ENCODE measurements around the gene RHOF.

Gene RHOF

GRCh38 chr12:121780429-121780828, 13.1 kb downstream of the RHOF start:
- Histone ChIP-seq H3K36me3 (ENCODE audit: control insufficient read depth, insufficient read depth, low read length) (no peaks in the 10 kb centered on the region), H3K27me3 (ENCODE audit: control insufficient read depth, insufficient read depth, low read length, poor library complexity, severe bottlenecking) (no peaks in the 10 kb centered on the region), H3K9me3 (ENCODE audit: control insufficient read depth, low read length) (no peaks in the 10 kb centered on the region), H3K27ac (ENCODE audit: insufficient read depth, low read depth, low read length, poor library complexity, severe bottlenecking) (no peak overlapping the region), H3K4me3 (ENCODE audit: insufficient read depth, low read depth, low read length) (no peak overlapping the region), H3K4me1 (ENCODE audit: control insufficient read depth, insufficient read depth, low read length) (peaks cover 17% of the 10 kb centered on the region)
- 94 to 95% methylated on average over 11 of the region's 11 CpGs for whole genome bisulfite sequencing, 2 experiments

GRCh38 chr12:121779422-121779895, 14.0 kb downstream of the RHOF start:
- whole genome bisulfite sequencing, 2 experiments, result 94 to 95% methylated on average over 17 of the region's 17 CpGs
- H3K27ac ChIP-seq (ENCODE audit: insufficient read depth, low read depth, low read length, poor library complexity, severe bottlenecking), result no peak overlapping the region
- peaks cover 25% of the 10 kb centered on the region for H3K4me1 ChIP-seq (ENCODE audit: control insufficient read depth, insufficient read depth, low read length)
- no peaks in the 10 kb centered on the region for H3K36me3 ChIP-seq (ENCODE audit: control insufficient read depth, insufficient read depth, low read length)
- no peak overlapping the region for H3K4me3 ChIP-seq (ENCODE audit: insufficient read depth, low read depth, low read length)
- H3K27me3 ChIP-seq (ENCODE audit: control insufficient read depth, insufficient read depth, low read length, poor library complexity, severe bottlenecking), result no peaks in the 10 kb centered on the region
- no peaks in the 10 kb centered on the region for H3K9me3 ChIP-seq (ENCODE audit: control insufficient read depth, low read length)

GRCh38 chr12:121778567-121779421, 14.7 kb downstream of the RHOF start:
- H3K27me3 ChIP-seq (ENCODE audit: control insufficient read depth, insufficient read depth, low read length, poor library complexity, severe bottlenecking), result no peaks in the 10 kb centered on the region
- H3K9me3 ChIP-seq (ENCODE audit: control insufficient read depth, low read length), result no peaks in the 10 kb centered on the region
- peaks cover 25% of the 10 kb centered on the region for H3K4me1 ChIP-seq (ENCODE audit: control insufficient read depth, insufficient read depth, low read length)
- no peak overlapping the region for H3K4me3 ChIP-seq (ENCODE audit: insufficient read depth, low read depth, low read length)
- H3K27ac ChIP-seq (ENCODE audit: insufficient read depth, low read depth, low read length, poor library complexity, severe bottlenecking), result no peak overlapping the region
- H3K36me3 ChIP-seq (ENCODE audit: control insufficient read depth, insufficient read depth, low read length), result no peaks in the 10 kb centered on the region
- WGBS, 2 experiments, result 94 to 95% methylated on average over 17 of the region's 17 CpGs

GRCh38 chr12:121776190-121777098, 17.0 kb downstream of the RHOF start:
- Histone ChIP-seq H3K27me3 (ENCODE audit: control insufficient read depth, insufficient read depth, low read length, poor library complexity, severe bottlenecking) (no peaks in the 10 kb centered on the region), H3K4me3 (ENCODE audit: insufficient read depth, low read depth, low read length) (no peak overlapping the region), H3K9me3 (ENCODE audit: control insufficient read depth, low read length) (no peaks in the 10 kb centered on the region), H3K27ac (ENCODE audit: insufficient read depth, low read depth, low read length, poor library complexity, severe bottlenecking) (no peak overlapping the region), H3K4me1 (ENCODE audit: control insufficient read depth, insufficient read depth, low read length) (peaks cover 14% of the 10 kb centered on the region), H3K36me3 (ENCODE audit: control insufficient read depth, insufficient read depth, low read length) (no peaks in the 10 kb centered on the region)
- 47% methylated on average over 24 of the region's 24 CpGs for WGBS, 2 experiments

DNA sequence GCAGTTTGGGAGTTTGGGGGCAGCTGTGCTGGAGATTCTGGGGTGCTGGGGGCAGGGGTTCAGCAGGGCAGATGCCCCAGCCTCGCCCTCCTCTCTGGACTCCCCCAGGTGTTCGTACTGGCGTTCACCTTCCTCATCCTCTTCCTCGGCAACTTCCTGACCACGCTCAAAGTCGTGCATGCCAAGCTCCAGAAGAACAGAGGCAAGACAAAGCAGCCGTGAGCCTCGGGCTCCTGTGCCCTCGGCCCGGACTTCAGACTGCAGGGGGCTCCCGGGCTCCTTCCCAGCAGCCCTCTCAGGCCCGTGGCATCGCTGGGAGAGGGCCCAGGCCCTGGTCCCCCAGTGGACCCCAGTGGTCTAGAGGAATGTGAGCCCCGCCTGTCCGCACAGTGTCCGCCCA, 18.0 kb downstream of the RHOF start:
- Histone ChIP-seq H3K36me3 (ENCODE audit: control insufficient read depth, insufficient read depth, low read length) (no peaks in the 10 kb centered on the region), H3K27ac (ENCODE audit: insufficient read depth, low read depth, low read length, poor library complexity, severe bottlenecking) (no peak overlapping the region), H3K4me3 (ENCODE audit: insufficient read depth, low read depth, low read length) (no peak overlapping the region), H3K9me3 (ENCODE audit: control insufficient read depth, low read length) (no peaks in the 10 kb centered on the region), H3K27me3 (ENCODE audit: control insufficient read depth, insufficient read depth, low read length, poor library complexity, severe bottlenecking) (no peaks in the 10 kb centered on the region), H3K4me1 (ENCODE audit: control insufficient read depth, insufficient read depth, low read length) (peaks cover 15% of the 10 kb centered on the region)
- WGBS, 2 experiments, result 79 to 81% methylated on average over 16 of the region's 16 CpGs

- Histone ChIP-seq H3K36me3 (ENCODE audit: control insufficient read depth, insufficient read depth, low read length) (no peaks in the 10 kb centered on the region), H3K27ac (ENCODE audit: insufficient read depth, low read depth, low read length, poor library complexity, severe bottlenecking) (no peak overlapping the region), H3K9me3 (ENCODE audit: control insufficient read depth, low read length) (no peaks in the 10 kb centered on the region), H3K27me3 (ENCODE audit: control insufficient read depth, insufficient read depth, low read length, poor library complexity, severe bottlenecking) (no peaks in the 10 kb centered on the region), H3K4me1 (ENCODE audit: control insufficient read depth, insufficient read depth, low read length) (peaks cover 20% of the 10 kb centered on the region), H3K4me3 (ENCODE audit: insufficient read depth, low read depth, low read length) (no peak overlapping the region)
- 67 to 69% methylated on average over 14 of the region's 14 CpGs for WGBS, 2 experiments
Observed at GRCh38 chr12:121774968-121775474, 18.5 kb downstream of the RHOF start.

GRCh38 chr12:121773011-121773777, 20.3 kb downstream of the RHOF start:
- Histone ChIP-seq H3K9me3 (ENCODE audit: control insufficient read depth, low read length) (no peaks in the 10 kb centered on the region), H3K27ac (ENCODE audit: insufficient read depth, low read depth, low read length, poor library complexity, severe bottlenecking) (no peak overlapping the region), H3K27me3 (ENCODE audit: control insufficient read depth, insufficient read depth, low read length, poor library complexity, severe bottlenecking) (no peaks in the 10 kb centered on the region), H3K36me3 (ENCODE audit: control insufficient read depth, insufficient read depth, low read length) (no peaks in the 10 kb centered on the region), H3K4me3 (ENCODE audit: insufficient read depth, low read depth, low read length) (no peak overlapping the region), H3K4me1 (ENCODE audit: control insufficient read depth, insufficient read depth, low read length) (peaks cover 21% of the 10 kb centered on the region)
- WGBS, 2 experiments, result 59 to 60% methylated on average over 14 of the region's 14 CpGs

GRCh38 chr12:121770813-121771625, 22.5 kb downstream of the RHOF start:
- Histone ChIP-seq H3K4me1 (ENCODE audit: control insufficient read depth, insufficient read depth, low read length) (peaks cover 21% of the 10 kb centered on the region), H3K27ac (ENCODE audit: insufficient read depth, low read depth, low read length, poor library complexity, severe bottlenecking) (no peak overlapping the region), H3K36me3 (ENCODE audit: control insufficient read depth, insufficient read depth, low read length) (no peaks in the 10 kb centered on the region), H3K4me3 (ENCODE audit: insufficient read depth, low read depth, low read length) (no peak overlapping the region), H3K9me3 (ENCODE audit: control insufficient read depth, low read length) (no peaks in the 10 kb centered on the region), H3K27me3 (ENCODE audit: control insufficient read depth, insufficient read depth, low read length, poor library complexity, severe bottlenecking) (no peaks in the 10 kb centered on the region)
- WGBS, 2 experiments, result 80 to 85% methylated on average over 25 of the region's 25 CpGs

DNA sequence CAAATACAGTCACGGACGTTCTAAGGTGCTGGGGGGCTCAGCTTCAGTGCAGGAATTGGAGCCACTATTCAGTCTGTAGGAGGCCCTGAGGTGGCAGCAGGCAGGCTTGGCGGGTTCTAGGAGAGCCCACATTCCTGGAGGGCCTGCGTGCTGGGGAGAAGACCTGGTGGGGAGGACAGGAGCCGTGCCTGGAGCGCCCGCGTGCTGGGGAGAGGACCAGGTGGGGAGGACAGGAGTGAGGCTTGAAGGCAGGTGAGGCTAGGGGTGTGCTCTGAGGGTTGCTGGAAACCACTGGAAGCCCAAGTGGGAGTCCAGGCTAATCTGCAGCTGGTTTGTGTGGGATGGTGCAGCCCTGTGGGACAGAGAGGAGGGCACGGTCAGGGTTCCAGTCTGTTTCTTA, 23.1 kb downstream of the RHOF start:
- no peaks in the 10 kb centered on the region for H3K27me3 ChIP-seq (ENCODE audit: control insufficient read depth, insufficient read depth, low read length, poor library complexity, severe bottlenecking)
- H3K36me3 ChIP-seq (ENCODE audit: control insufficient read depth, insufficient read depth, low read length), result no peaks in the 10 kb centered on the region
- no peaks in the 10 kb centered on the region for H3K9me3 ChIP-seq (ENCODE audit: control insufficient read depth, low read length)
- H3K4me3 ChIP-seq (ENCODE audit: insufficient read depth, low read depth, low read length), result no peak overlapping the region
- peaks cover 16% of the 10 kb centered on the region for H3K4me1 ChIP-seq (ENCODE audit: control insufficient read depth, insufficient read depth, low read length)
- peak overlapping the region; percentile 6 for H3K27ac ChIP-seq (ENCODE audit: insufficient read depth, low read depth, low read length, poor library complexity, severe bottlenecking)
- 77 to 81% methylated on average over 9 of the region's 9 CpGs for WGBS, 2 experiments

Measured in ectodermal cell (in vitro differentiated cells).